Measurements from ENCODE around the gene CALCOCO2.
"Not testable (repeated sequence)": the region's sequence is repeated elsewhere in the genome, so short reads cannot be mapped to it uniquely, and the experiment has no call there.

DNA sequence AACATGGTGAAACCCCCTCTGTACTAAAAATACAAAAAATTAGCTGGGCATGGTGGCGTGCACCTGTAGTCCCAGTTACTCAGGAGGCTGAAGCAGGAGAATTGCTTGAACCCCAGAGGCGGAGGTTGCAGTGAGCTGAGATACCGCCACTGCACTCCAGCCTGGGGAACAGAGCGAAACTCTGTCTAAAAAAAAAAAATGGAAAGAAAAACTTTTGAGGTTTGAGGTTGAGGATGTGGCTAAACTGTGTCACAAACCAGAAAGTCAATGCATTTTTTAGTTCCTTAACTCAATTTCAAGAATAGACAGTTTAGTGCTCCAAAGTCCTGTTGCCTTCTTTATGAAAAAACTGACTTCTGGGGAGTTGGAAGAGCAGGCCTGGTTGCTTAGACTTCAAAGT lies 6.6 kb downstream of the CALCOCO2 start:
- TF ChIP-seq, protein P1, sequence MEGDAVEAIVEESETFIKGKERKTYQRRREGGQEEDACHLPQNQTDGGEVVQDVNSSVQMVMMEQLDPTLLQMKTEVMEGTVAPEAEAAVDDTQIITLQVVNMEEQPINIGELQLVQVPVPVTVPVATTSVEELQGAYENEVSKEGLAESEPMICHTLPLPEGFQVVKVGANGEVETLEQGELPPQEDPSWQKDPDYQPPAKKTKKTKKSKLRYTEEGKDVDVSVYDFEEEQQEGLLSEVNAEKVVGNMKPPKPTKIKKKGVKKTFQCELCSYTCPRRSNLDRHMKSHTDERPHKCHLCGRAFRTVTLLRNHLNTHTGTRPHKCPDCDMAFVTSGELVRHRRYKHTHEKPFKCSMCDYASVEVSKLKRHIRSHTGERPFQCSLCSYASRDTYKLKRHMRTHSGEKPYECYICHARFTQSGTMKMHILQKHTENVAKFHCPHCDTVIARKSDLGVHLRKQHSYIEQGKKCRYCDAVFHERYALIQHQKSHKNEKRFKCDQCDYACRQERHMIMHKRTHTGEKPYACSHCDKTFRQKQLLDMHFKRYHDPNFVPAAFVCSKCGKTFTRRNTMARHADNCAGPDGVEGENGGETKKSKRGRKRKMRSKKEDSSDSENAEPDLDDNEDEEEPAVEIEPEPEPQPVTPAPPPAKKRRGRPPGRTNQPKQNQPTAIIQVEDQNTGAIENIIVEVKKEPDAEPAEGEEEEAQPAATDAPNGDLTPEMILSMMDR (IDR thresholded peaks at IDR 0.05 in 4 of 5, conservative IDR thresholded peaks at IDR 0.05 in 1 of 5): not testable (repeated sequence)
- TF ChIP-seq POLR2A (IDR thresholded peaks at IDR 0.05): not testable (repeated sequence)

Measured in gastrocnemius medialis (tissue), 4 donors.